Activated naive CD4-positive, alpha-beta T cell treated with anti-CD3 and anti-CD28 coated beads for 36 hours (primary cell): ENCODE measurements around the gene C11orf86. TPM values are rescaled to one million over a fixed set of nuclear protein-coding genes. Genes with fewer than 3 reads are reported as not detected.

Source experiments
- CTCF ChIA-PET: fragments of 350-600 bp; sonication (Branson Sonifier 250); formaldehyde crosslinking; loops from one replicate; lab custom pipeline; 2021; ENCODE audit warnings: antibody characterized with exemption; lab: Charles Lee
- DNase-seq: peaks from one replicate; pipeline ENCODE4 v3.0.0-alpha.2; 2020
- H3K27ac Mint-ChIP-seq: one replicate; pipeline ENCODE4 v1.8.0; 2021; ENCODE audit warnings: mild to moderate bottlenecking, mixed read lengths
- H3K27me3 Mint-ChIP-seq: one replicate; pipeline ENCODE4 v1.8.0; 2021; ENCODE audit warnings: low read depth, mixed read lengths
- H3K36me3 Mint-ChIP-seq: one replicate; pipeline ENCODE4 v1.8.0; 2021; ENCODE audit warnings: low read depth, mixed read lengths
- H3K4me1 Mint-ChIP-seq: one replicate; pipeline ENCODE4 v1.8.0; 2021; ENCODE audit warnings: low read depth, mixed read lengths
- H3K4me3 Mint-ChIP-seq: one replicate; pipeline ENCODE4 v1.8.0; 2021; ENCODE audit warnings: mild to moderate bottlenecking, moderate library complexity, mixed read lengths
- H3K9me3 Mint-ChIP-seq: one replicate; pipeline ENCODE4 v1.8.0; 2021; ENCODE audit warnings: mixed read lengths
- intact Hi-C: fragments of 100-400 bp; cut with micrococcal nuclease; formaldehyde crosslinking; loops from one replicate; pipeline ENCODE4 v1.15.1; 2023
- total RNA-seq, 2 experiments: library from RNA; stranded (reverse); gene quantifications; one replicate each; pipeline ENCODE4 v1.2.3, GENCODE V29; 2021

C11orf86 gene
- total RNA-seq, 2 experiments from 2014 or later: not detected

DNA sequence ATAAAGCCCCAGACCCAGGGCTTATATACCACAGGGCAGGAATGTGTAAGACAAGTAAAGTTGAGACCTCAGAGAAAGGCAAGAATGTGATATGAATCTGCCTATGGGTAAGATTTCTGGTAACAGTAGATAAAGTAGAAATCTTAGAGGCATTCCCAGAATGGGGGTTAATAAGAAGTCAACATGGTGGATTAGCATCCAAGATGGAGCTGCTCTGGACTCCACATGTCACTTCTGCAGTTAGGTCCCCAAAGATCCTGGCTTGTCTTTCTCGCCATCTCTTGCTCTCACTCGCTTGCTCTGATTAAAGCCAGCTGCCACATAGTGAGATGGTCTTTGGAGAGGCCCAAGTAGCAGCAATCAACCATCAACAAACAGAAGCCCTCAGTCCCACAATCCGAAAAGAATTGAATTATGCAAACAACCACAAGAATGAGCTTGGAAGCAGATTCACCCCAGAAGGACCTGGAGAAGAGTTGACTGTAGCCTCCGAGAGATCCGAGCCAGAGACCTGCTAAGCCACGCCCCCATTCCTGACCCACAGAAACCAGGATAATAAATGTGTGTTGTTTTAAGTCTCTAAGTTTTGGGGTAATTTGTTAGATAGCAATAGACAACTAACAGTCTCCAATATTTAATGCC, 5.4 kb upstream of the C11orf86 start:
- Mint-ChIP-seq H3K27ac (no peak overlapping the region), H3K9me3 (no peaks in the 10 kb centered on the region), H3K4me1 (peaks cover 12% of the 10 kb centered on the region), H3K36me3 (no peaks in the 10 kb centered on the region), H3K4me3 (no peak overlapping the region), H3K27me3 (peaks cover 2% of the 10 kb centered on the region)
- DNase-seq: no peak
- intact Hi-C loops: no loop called here
- CTCF ChIA-PET: interaction anchor here (0.6 kb wide), 1 partner anchor 273 kb away, joined by 3 read pairs; no protein-coding TSS in a partner anchor

- CTCF ChIA-PET: no interaction called here
- Mint-ChIP-seq H3K27ac (no peak overlapping the region), H3K27me3 (peaks cover 2% of the 10 kb centered on the region), H3K9me3 (no peaks in the 10 kb centered on the region), H3K36me3 (no peaks in the 10 kb centered on the region), H3K4me3 (no peak overlapping the region), H3K4me1 (peaks cover 12% of the 10 kb centered on the region)
- intact Hi-C loops: no loop called here
- no peak for DNase-seq
These were observed 4.7 kb upstream of the C11orf86 start for GRCh38 chr11:66970371-66970806.

- Mint-ChIP-seq H3K9me3 (no peaks in the 10 kb centered on the region), H3K36me3 (no peaks in the 10 kb centered on the region), H3K27ac (no peak overlapping the region), H3K4me1 (peaks cover 12% of the 10 kb centered on the region), H3K27me3 (peaks cover under 1% of the 10 kb centered on the region), H3K4me3 (no peak overlapping the region)
- CTCF ChIA-PET: interaction anchor here (0.6 kb wide), 1 partner anchor 1346 kb away, joined by 3 read pairs; no protein-coding TSS in a partner anchor
- peak; percentile 40 for DNase-seq
- intact Hi-C loops: no loop called here
These were observed 4.2 kb upstream of the C11orf86 start for GRCh38 chr11:66970807-66971442.

- no peak for DNase-seq
- Mint-ChIP-seq H3K9me3 (no peaks in the 10 kb centered on the region), H3K4me1 (peaks cover 12% of the 10 kb centered on the region), H3K27me3 (no peaks in the 10 kb centered on the region), H3K4me3 (no peak overlapping the region), H3K27ac (no peak overlapping the region), H3K36me3 (no peaks in the 10 kb centered on the region)
- CTCF ChIA-PET: interaction anchor here (0.6 kb wide), 1 partner anchor 1345 kb away, joined by 3 read pairs; no protein-coding TSS in a partner anchor
- intact Hi-C loops: no loop called here
These were observed 3.6 kb upstream of the C11orf86 start for GRCh38 chr11:66971488-66971887.

DNA sequence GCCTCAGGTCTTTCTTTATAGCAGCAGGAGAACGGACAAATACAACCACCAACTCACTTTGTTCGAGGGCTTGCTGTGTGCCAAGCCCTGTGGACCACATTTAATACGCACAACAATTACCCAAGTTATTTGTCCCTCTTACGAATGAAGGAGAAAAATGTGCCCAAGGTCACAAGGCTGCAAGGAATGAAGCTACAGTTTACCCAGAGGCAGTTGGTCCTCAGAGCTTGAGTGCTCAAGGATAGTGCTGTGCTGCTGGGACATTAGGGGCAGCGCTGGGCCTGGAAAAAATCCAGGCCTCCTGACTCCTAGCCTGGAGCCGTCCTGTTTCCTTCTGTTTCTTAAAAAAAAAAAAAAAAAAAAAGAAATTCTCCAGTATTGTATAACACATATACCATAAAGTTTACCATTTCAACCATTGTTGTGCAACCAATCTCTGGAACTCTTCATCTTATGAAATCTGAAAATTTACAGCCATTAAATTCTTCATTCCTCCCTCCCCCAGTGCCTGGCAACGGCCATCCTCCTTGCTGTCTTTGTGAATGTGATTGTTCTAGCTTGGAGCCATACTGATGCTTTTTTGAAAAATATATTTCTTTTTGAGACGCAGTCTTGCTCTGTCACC, 1.0 kb upstream of the C11orf86 start:
- intact Hi-C loops: no loop called here
- Mint-ChIP-seq H3K27ac (no peak overlapping the region), H3K4me1 (peaks cover 7% of the 10 kb centered on the region), H3K9me3 (peaks cover 3% of the 10 kb centered on the region), H3K36me3 (peaks cover 1% of the 10 kb centered on the region), H3K4me3 (no peak overlapping the region), H3K27me3 (no peaks in the 10 kb centered on the region)
- CTCF ChIA-PET: interaction anchor here (0.7 kb wide), 1 partner anchor 382 kb away, joined by 3 read pairs; no protein-coding TSS in a partner anchor
- no peak for DNase-seq

DNA sequence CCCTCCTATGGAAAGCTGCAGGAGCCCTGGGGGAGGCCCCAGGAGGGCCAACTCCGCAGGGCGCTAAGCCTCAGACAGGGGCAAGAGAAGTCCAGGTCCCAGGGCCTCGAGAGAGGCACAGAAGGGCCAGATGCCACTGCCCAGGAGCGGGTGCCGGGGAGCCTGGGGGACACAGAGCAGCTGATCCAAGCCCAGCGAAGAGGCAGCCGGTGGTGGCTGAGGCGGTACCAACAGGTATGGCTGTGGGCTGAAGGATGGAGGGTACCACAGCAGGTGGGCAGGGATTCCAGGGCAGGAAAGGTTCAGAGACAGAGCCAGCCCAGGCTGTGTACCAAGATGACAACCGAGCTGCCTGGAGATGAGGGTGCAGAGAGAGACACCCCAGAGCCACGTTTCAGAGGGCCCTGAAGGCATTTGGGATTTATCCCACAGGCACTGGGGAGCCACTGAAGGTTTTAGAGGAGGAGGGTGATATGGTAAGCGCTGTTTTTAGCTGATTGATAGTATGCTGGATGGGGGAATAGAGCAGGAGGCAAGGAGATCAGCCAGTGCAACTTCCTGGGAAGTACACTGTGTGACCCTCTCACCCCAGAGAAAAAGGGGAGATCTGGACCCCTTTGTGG, 412 bp downstream of the C11orf86 start:
- H3K4me1 Mint-ChIP-seq: peaks cover 6% of the 10 kb centered on the region
- H3K36me3 Mint-ChIP-seq: peaks cover 1% of the 10 kb centered on the region
- peaks cover 10% of the 10 kb centered on the region for H3K9me3 Mint-ChIP-seq
- intact Hi-C loops: loop anchor here (1.0 to 5.0 kb wide), 2 partner anchors 83 to 281 kb away; no protein-coding TSS in a partner anchor
- H3K27ac Mint-ChIP-seq: no peak overlapping the region
- no peak for DNase-seq
- CTCF ChIA-PET: interaction anchor here (0.6 to 1.3 kb wide), 7 partner anchors 12 to 134 kb away, joined by 3 to 5 read pairs (median 3); no protein-coding TSS in a partner anchor
- no peak overlapping the region for H3K4me3 Mint-ChIP-seq
- H3K27me3 Mint-ChIP-seq: no peaks in the 10 kb centered on the region

DNA sequence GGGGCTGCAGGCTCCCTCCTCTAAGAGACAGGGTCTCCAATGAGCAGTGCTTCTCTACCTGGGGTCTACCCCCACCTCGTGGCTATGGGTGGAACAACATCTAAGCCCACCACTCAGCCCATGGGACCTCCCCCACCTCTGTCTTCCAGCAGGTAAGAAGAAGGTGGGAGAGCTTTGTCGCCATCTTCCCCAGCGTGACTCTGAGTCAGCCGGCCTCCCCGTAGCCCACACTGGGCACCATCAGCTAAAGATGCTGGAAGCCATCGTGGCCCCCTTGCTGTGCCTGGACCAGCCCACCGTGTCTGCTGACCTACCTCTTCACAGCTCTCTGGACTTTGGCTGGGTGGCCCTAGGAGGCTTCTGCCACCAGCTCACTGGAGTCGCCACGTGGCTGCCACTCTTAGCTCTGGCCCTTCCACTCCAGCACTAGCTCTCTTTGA, 944 bp downstream of the C11orf86 start:
- H3K27ac Mint-ChIP-seq: no peak overlapping the region
- H3K4me1 Mint-ChIP-seq: peaks cover under 1% of the 10 kb centered on the region
- H3K4me3 Mint-ChIP-seq: no peak overlapping the region
- intact Hi-C loops: loop anchor here (5.0 kb wide), 1 partner anchor 84 kb away; no protein-coding TSS in a partner anchor
- peaks cover 10% of the 10 kb centered on the region for H3K9me3 Mint-ChIP-seq
- no peaks in the 10 kb centered on the region for H3K27me3 Mint-ChIP-seq
- H3K36me3 Mint-ChIP-seq: peaks cover 1% of the 10 kb centered on the region
- DNase-seq: peak; percentile 30
- CTCF ChIA-PET: interaction anchor here (0.6 to 1.3 kb wide), 9 partner anchors 12 to 147 kb away, joined by 3 to 6 read pairs (median 4); no protein-coding TSS in a partner anchor

DNA sequence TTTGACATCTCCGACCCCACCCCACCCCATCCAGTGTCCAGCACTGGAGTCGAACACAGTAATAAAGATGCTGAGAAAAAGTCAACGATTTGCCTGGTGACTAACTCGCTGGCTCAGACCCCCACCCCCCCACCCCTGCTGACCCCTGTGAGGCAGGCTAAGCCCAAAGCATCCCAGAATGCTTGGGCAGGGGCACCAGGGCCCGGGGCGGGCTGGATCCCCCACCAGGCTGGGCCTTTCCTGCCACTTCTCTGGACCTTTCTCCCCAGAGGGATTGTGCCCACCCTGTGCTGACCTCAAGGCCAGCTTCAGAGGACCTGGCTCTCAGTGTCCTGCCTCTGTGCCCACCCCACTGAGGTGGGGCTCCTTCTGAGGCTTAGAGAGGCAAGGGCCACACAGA, 1.8 kb downstream of the C11orf86 start:
- CTCF ChIA-PET: interaction anchor here (0.6 to 0.8 kb wide), 4 partner anchors 14 to 148 kb away, joined by 3 to 6 read pairs (median 4); no protein-coding TSS in a partner anchor

DNA sequence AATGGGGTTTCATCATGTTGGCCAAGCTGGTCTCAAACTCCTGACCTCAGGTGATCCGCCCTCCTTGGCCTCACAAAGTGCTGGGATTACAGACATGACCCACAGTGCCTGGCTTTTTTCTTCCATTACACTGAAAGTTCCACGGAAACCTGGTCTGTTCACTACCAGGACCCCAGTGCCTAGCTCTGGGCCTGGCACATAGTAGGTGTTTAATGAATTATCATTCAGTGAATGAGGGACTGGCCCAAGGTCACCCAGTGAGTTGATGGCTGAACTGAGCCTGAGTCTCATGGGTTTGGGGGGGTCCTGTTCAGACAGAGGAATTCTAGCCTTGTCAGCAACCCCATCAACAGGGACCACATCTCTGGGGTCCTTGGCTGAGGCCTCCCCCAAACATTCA, 3.1 kb downstream of the C11orf86 start:
- Mint-ChIP-seq H3K9me3 (peaks cover 10% of the 10 kb centered on the region), H3K4me1 (peaks cover 5% of the 10 kb centered on the region), H3K27me3 (peaks cover 4% of the 10 kb centered on the region), H3K36me3 (peaks cover 1% of the 10 kb centered on the region), H3K4me3 (no peak overlapping the region), H3K27ac (no peak overlapping the region)
- DNase-seq: no peak
- intact Hi-C loops: loop anchor here (5.0 kb wide), 1 partner anchor 86 kb away; no protein-coding TSS in a partner anchor
- CTCF ChIA-PET: no interaction called here

More for the DNA sequence above, 1.8 kb downstream of the C11orf86 start:
- H3K27me3 Mint-ChIP-seq: no peaks in the 10 kb centered on the region
- H3K27ac Mint-ChIP-seq: no peak overlapping the region
- no peak for DNase-seq
- peaks cover under 1% of the 10 kb centered on the region for H3K4me1 Mint-ChIP-seq
- H3K36me3 Mint-ChIP-seq: peaks cover 1% of the 10 kb centered on the region
- peaks cover 10% of the 10 kb centered on the region for H3K9me3 Mint-ChIP-seq
- no peak overlapping the region for H3K4me3 Mint-ChIP-seq
- intact Hi-C loops: loop anchor here (5.0 kb wide), 1 partner anchor 85 kb away; no protein-coding TSS in a partner anchor

DNA sequence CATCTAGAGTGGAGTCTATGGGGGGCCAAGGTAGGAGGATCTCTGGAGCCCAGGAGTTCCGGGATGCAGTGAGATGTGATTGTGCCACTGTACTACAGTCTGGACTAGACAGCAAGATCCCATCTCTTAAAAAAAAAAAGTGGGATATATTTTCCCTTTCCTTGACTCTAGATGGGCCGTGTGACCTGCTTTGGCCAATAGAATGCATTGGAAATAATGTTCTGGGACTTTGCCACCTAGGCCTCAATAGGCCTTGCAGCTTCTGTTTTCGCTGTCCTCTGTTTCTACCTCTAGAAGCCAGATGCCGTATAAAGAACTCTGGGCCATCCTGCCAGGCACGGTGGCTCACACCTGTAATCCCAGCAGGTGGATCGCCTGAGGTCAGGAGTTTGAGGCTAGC, 3.6 kb downstream of the C11orf86 start:
- Mint-ChIP-seq H3K36me3 (peaks cover 1% of the 10 kb centered on the region), H3K9me3 (peaks cover 10% of the 10 kb centered on the region), H3K27ac (no peak overlapping the region), H3K27me3 (peaks cover 4% of the 10 kb centered on the region), H3K4me1 (peaks cover 5% of the 10 kb centered on the region), H3K4me3 (no peak overlapping the region)
- CTCF ChIA-PET: interaction anchor here (0.6 kb wide), 1 partner anchor 45 kb away, joined by 3 read pairs; no protein-coding TSS in a partner anchor
- intact Hi-C loops: loop anchor here (5.0 kb wide), 1 partner anchor 86 kb away; no protein-coding TSS in a partner anchor
- DNase-seq: no peak

GRCh38 chr11:66979336-66979980, 4.4 kb downstream of the C11orf86 start:
- Mint-ChIP-seq H3K27me3 (peaks cover 4% of the 10 kb centered on the region), H3K9me3 (peaks cover 10% of the 10 kb centered on the region), H3K4me3 (no peak overlapping the region), H3K36me3 (peaks cover 1% of the 10 kb centered on the region), H3K4me1 (peaks cover 5% of the 10 kb centered on the region), H3K27ac (no peak overlapping the region)
- DNase-seq: no peak
- CTCF ChIA-PET: interaction anchor here (0.6 kb wide), 1 partner anchor 44 kb away, joined by 3 read pairs; no protein-coding TSS in a partner anchor
- intact Hi-C loops: loop anchor here (5.0 kb wide), 1 partner anchor 87 kb away; no protein-coding TSS in a partner anchor
